ENCODE measurements around the gene TRAF2.

Gene TRAF2

DNA sequence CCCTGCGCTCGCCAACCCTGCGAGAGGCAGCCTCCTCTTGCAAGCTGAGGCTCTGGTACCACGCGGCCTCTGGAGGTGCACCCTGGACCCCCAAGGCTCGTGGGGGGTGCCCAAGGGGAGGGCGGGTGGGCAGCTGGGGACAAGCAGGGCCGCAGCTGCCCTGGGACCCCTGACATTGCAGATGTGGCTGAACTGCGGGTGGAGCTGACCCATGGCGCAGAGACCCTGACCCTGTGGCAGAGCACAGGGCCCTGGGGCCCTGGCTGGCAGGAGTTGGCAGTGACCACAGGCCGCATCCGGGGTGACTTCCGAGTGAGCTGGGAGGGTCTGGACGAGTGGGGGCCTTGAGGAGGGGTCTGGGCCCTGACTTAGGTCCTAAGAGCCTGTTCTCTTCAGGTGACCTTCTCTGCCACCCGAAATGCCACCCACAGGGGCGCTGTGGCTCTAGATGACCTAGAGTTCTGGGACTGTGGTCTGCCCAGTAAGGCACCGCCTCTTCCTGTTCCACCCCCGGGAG is 32.7 kb upstream of the TRAF2 start:
- TF ChIP-seq GATA3 (IDR thresholded peaks at IDR 0.05; ENCODE audit: low read depth, low read length) = no peak
- TF ChIP-seq GATA2 (IDR thresholded peaks at IDR 0.05; ENCODE audit: low read depth, low read length) = no peak

DNA sequence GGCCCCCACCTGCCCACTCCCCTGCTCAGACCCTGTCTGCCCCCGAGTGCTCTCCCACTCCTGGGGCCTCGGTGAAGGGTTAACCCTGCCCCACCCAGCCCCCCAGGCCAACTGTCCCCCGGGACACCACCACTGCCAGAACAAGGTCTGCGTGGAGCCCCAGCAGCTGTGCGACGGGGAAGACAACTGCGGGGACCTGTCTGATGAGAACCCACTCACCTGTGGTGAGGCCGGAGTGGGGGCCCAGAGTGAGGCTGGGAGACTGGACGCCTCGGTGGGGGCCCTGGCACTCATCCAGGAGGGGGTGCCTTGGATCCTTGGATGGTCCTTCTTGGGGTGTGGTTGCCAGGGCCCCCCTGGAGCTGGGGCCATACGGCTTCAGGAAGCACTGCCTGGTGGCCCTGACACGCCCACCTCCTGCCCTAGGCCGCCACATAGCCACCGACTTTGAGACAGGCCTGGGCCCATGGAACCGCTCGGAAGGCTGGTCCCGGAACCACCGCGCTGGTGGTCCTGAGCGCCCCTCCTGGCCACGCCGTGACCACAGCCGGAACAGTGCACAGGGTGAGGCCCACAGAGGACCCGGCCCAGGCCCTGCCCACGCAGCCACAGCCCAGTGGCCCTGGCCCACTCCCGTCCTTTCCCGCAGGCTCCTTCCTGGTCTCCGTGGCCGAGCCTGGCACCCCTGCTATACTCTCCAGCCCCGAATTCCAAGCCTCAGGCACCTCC is 32.0 kb upstream of the TRAF2 start:
- TF ChIP-seq GATA2 (IDR thresholded peaks at IDR 0.05; ENCODE audit: low read depth, low read length) (no peak), GATA3 (IDR thresholded peaks at IDR 0.05; ENCODE audit: low read depth, low read length) (no peak)

GRCh38 chr9:136854842-136855460 is 31.4 kb upstream of the TRAF2 start:
- TF ChIP-seq GATA3 (IDR thresholded peaks at IDR 0.05; ENCODE audit: low read depth, low read length) = no peak
- no peak for TF ChIP-seq GATA2 (IDR thresholded peaks at IDR 0.05; ENCODE audit: low read depth, low read length)

GRCh38 chr9:136855461-136856078 is 30.7 kb upstream of the TRAF2 start:
- TF ChIP-seq GATA3 (IDR thresholded peaks at IDR 0.05; ENCODE audit: low read depth, low read length) (no peak), GATA2 (IDR thresholded peaks at IDR 0.05; ENCODE audit: low read depth, low read length) (no peak)

DNA sequence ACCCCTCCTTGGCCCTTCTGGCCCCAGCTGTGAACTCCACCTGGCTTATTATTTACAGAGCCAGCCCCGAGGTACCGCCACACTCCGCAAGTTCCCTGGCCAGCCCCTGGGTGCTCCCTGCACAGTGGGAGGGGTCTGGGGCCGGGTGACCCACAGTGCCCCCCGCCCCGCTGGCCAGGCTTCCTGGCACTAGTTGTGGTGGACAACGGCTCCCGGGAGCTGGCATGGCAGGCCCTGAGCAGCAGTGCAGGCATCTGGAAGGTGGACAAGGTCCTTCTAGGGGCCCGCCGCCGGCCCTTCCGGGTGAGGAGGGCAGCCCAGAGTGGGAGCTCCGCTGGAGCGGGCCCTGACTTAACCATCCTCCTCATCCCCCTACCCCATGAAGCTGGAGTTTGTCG is 30.2 kb upstream of the TRAF2 start:
- TF ChIP-seq GATA3 (IDR thresholded peaks at IDR 0.05; ENCODE audit: low read depth, low read length) (no peak), GATA2 (IDR thresholded peaks at IDR 0.05; ENCODE audit: low read depth, low read length) (no peak)

- TF ChIP-seq GATA3 (IDR thresholded peaks at IDR 0.05; ENCODE audit: low read depth, low read length) (no peak), GATA2 (IDR thresholded peaks at IDR 0.05; ENCODE audit: low read depth, low read length) (no peak)
Measured at GRCh38 chr9:136856541-136857141, 29.7 kb upstream of the TRAF2 start.

DNA sequence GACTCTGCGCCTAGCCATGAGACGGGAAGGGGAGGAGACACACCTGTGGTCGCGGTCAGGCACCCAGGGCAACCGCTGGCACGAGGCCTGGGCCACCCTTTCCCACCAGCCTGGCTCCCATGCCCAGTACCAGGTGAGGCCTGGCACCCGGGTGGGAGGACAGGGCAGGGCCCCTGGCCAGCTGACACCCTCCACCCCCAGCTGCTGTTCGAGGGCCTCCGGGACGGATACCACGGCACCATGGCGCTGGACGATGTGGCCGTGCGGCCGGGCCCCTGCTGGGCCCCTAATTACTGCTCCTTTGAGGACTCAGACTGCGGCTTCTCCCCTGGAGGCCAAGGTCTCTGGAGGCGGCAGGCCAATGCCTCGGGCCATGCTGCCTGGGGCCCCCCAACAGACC is 29.1 kb upstream of the TRAF2 start:
- TF ChIP-seq GATA3 (IDR thresholded peaks at IDR 0.05; ENCODE audit: low read depth, low read length) = no peak
- TF ChIP-seq GATA2 (IDR thresholded peaks at IDR 0.05; ENCODE audit: low read depth, low read length) = no peak

DNA sequence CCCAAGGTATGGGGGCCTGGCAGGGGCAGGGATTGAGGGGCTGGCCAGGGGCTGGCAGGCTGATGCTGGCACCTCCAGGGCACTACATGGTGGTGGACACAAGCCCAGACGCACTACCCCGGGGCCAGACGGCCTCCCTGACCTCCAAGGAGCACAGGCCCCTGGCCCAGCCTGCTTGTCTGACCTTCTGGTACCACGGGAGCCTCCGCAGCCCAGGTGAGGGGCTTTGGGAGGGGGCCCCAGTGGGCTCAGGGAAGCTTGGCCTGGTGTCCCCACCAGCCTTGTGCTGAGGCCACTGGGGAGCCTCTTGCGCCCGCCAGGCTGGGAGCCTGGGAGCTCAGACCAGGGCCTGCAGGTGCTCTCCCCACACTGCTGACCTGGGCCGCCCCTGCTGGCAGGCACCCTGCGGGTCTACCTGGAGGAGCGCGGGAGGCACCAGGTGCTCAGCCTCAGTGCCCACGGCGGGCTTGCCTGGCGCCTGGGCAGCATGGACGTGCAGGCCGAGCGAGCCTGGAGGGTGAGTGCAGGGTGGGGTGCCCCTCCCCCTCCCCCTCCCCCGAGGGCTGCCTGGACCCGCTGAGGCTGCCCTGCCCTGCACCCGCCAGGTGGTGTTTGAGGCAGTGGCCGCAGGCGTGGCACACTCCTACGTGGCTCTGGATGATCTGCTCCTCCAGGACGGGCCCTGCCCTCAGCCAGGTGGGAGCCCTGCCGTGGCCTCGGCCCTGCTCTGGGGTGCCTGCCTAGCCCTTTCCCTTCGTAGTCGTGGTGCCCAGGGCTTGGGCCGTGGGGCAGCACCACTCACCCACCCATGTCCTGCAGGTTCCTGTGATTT is 28.5 kb upstream of the TRAF2 start:
- no peak for TF ChIP-seq GATA2 (IDR thresholded peaks at IDR 0.05; ENCODE audit: low read depth, low read length)
- TF ChIP-seq GATA3 (IDR thresholded peaks at IDR 0.05; ENCODE audit: low read depth, low read length) = no peak

- TF ChIP-seq GATA2 (IDR thresholded peaks at IDR 0.05; ENCODE audit: low read depth, low read length) (no peak), GATA3 (IDR thresholded peaks at IDR 0.05; ENCODE audit: low read depth, low read length) (no peak)
Measured at GRCh38 chr9:136858452-136858843, 27.9 kb upstream of the TRAF2 start.

DNA sequence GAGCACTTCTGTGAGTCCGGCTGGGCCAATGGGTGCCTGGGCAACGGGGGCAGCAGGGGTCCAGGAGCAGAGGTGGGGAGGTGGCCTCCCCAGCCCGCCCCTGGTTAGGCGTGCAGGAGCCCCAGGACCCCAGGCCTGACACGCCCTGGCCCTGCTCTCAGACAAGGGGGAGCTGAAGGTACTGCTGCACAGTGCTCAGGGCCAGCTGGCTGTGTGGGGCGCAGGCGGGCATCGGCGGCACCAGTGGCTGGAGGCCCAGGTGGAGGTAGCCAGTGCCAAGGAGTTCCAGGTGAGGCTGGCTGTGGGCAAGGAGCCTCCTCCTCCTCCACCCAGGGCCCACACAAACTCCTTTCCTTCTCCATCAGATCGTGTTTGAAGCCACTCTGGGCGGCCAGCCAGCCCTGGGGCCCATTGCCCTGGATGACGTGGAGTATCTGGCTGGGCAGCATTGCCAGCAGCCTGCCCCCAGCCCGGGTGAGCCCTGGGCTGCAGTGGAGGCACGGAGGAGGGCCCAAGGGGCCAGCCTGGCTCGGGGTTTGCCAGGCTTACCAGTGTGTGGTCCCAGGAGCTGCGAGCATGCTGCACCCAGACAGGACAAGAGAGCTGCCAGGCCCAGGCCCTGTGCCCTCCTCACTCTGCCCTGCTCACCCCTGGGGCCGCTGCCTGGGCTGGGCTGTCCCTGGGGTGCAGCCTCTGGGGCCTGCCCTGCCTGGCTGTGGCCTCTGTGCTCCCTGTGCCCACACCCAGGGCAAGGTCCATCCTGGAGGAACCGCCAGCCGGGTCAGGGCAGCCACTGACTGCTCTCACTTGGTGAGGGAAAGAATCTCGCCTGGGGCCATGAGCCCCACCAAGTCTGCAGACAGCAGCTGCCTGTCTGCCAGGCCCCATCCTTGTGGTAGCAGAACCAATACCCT is 27.2 kb upstream of the TRAF2 start:
- TF ChIP-seq GATA3 (IDR thresholded peaks at IDR 0.05; ENCODE audit: low read depth, low read length) (no peak), GATA2 (IDR thresholded peaks at IDR 0.05; ENCODE audit: low read depth, low read length) (no peak)

GRCh38 chr9:136860529-136860928 is 25.8 kb upstream of the TRAF2 start:
- TF ChIP-seq GATA3 (IDR thresholded peaks at IDR 0.05; ENCODE audit: low read depth, low read length) (no peak), GATA2 (IDR thresholded peaks at IDR 0.05; ENCODE audit: low read depth, low read length) (no peak)

GRCh38 chr9:136860933-136861873 is 25.1 kb upstream of the TRAF2 start:
- TF ChIP-seq GATA3 (IDR thresholded peaks at IDR 0.05; ENCODE audit: low read depth, low read length) (no peak), GATA2 (IDR thresholded peaks at IDR 0.05; ENCODE audit: low read depth, low read length) (no peak)

Measured in SH-SY5Y (cell line).